Adrenal gland (tissue), 5 donors: ENCODE data around the gene SLC7A1.

ENCODE experiments used
- POLR2A ChIP-seq, 2 donors: fragments of 450-650 bp; IDR thresholded peaks; one replicate each; pipeline ENCODE4 v1.6.1; 2017; ENCODE audit warnings: antibody characterized with exemption in 2 of 2, mild to moderate bottlenecking in 2 of 2, moderate library complexity in 1 of 2
- TF ChIP-seq, protein P1 (sequence below), 6 experiments: fragments of 450-650 bp in 4 of 6; fragments of 200-600 bp in 2 of 6; sonication (generic) in 1 of 6; IDR thresholded peaks; 1 replicate in 5 of 6; 2 replicates in 1 of 6; pipeline versions ENCODE4 v1.5.1 to v1.8.0; 2016 to 2021; ENCODE audit warnings: antibody characterized with exemption in 6 of 6, mild to moderate bottlenecking in 2 of 6, moderate library complexity in 1 of 6
- donor health status: DM: no; HTN: no; CAD: no.

DNA sequence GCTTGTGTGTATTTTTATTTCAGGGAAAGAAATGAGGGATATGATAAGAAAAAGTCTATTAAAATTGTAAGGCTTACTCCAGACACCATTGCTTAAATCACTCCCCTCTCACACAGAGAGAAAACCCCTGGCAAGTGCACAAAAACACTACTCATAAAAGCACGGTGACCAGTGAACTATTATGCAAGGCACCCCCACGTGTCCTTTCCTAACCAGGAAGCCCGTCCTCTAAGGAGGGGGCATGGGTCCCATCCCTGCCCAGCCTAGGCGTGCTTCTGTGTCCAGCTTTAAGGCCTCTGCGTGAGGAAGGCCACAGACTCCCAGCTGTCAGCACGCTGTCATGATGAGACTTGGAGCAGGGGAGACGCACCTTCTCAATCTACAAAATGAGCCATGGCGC lies 83.5 kb downstream of the SLC7A1 start:
- TF ChIP-seq, protein P1, sequence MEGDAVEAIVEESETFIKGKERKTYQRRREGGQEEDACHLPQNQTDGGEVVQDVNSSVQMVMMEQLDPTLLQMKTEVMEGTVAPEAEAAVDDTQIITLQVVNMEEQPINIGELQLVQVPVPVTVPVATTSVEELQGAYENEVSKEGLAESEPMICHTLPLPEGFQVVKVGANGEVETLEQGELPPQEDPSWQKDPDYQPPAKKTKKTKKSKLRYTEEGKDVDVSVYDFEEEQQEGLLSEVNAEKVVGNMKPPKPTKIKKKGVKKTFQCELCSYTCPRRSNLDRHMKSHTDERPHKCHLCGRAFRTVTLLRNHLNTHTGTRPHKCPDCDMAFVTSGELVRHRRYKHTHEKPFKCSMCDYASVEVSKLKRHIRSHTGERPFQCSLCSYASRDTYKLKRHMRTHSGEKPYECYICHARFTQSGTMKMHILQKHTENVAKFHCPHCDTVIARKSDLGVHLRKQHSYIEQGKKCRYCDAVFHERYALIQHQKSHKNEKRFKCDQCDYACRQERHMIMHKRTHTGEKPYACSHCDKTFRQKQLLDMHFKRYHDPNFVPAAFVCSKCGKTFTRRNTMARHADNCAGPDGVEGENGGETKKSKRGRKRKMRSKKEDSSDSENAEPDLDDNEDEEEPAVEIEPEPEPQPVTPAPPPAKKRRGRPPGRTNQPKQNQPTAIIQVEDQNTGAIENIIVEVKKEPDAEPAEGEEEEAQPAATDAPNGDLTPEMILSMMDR (IDR thresholded peaks at IDR 0.05) = no peak
- TF ChIP-seq POLR2A (IDR thresholded peaks at IDR 0.05) = no peak
